Measurements from ENCODE around the gene HOXB1. TPM values are rescaled to one million over a fixed set of nuclear protein-coding genes. Genes with fewer than 3 reads are reported as not detected.

HOXB1 gene
- polyA plus RNA-seq, 1 of the 3 experiments (the other 2 are of a cell fraction), result not detected

DNA sequence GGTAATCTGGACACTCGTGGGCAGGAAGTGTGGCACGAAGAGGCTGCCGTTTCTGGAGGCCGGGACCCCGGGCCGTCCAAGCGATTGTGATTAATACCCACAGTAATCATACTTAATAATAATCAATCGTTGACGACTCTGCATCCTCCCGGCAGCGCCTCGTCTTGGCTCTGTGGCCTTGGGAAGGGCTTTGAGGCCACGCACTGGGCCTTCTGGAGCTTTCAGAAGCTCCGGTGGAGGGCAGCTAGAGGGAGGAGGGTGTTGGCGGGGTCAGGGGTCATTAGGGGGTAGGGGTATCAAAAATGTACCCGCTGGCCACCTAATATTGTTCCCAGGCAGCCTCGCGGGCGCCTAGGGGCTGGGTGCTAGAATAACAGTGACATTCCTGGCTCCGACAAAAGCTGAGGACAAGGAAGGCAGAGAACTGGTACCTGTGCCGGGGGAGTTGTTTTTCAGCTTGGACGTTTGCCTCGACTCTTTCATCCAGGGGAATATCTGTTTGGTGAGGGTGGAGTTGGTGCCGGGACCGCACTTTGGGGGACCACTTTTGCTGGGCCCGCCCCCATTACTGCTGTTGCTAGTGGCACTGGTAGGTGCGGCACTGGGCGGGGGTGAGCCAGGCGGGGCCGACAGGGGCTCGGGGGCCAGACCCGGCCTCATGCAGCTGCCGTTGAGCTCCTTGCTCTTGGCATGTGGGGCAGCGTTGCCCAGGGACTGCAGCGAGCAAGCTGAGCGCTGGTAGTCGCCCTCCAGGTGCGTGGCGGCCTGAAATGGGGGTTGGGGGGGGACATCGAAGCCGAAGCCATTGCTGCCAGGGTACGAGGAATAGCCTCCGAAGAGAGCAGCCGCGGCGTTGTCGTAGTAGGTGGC, 21.0 kb upstream of the HOXB1 start:
- Histone ChIP-seq H3K4me1 (ENCODE audit: control insufficient read depth in 1 of 2, insufficient read depth in 2 of 2, low read depth in 1 of 2, low read length in 1 of 2) (no peaks in the 10 kb centered on the region), H4K20me1 (ENCODE audit: insufficient read depth) (peaks cover 2% of the 10 kb centered on the region; the same call in 1 of the 2 replicates), H3K36me3 (replicated peaks in 1 of 2; ENCODE audit: control insufficient read depth in 1 of 2, insufficient read depth in 2 of 2, low read length in 1 of 2) (no peaks in the 10 kb centered on the region), H3K9me2 (no peaks in the 10 kb centered on the region), H3K27me3 (ENCODE audit: insufficient read depth) (peaks cover 94% of the 10 kb centered on the region), H3K4me3 (ENCODE audit: low read depth in 2 of 2, low read length in 1 of 2) (no peak overlapping the region), H3K9ac (no peak overlapping the region), H2AFZ (ENCODE audit: low read depth) (no peak overlapping the region), H3F3A (replicated peaks; ENCODE audit: insufficient read depth) (peaks cover 4% of the 10 kb centered on the region), H3K9me3 (no peaks in the 10 kb centered on the region), H3K79me2 (ENCODE audit: insufficient read depth) (no peaks in the 10 kb centered on the region), H3K27ac (ENCODE audit: low read depth in 2 of 2, low read length in 1 of 2) (no peak overlapping the region), H3K4me2 (no peak overlapping the region)
- POLR2A ChIA-PET, result no interaction called here
- TF ChIP-seq TCF12 (IDR thresholded peaks at IDR 0.05) (no peak), EZH2phosphoT487 (IDR thresholded peaks at IDR 0.05; ENCODE audit: borderline replicate concordance, low read depth) (peak; percentile 90; the same call in 1 of the 2 replicates), SIN3A (IDR thresholded peaks at IDR 0.05; ENCODE audit: borderline replicate concordance, low read depth, low read length) (no peak)
- 21% methylated on average over 38 of the region's 47 CpGs for WGBS (ENCODE audit: low lambda C conversion rate)
- DNase-seq, result no peak
- CTCF ChIA-PET, result no interaction called here

DNA sequence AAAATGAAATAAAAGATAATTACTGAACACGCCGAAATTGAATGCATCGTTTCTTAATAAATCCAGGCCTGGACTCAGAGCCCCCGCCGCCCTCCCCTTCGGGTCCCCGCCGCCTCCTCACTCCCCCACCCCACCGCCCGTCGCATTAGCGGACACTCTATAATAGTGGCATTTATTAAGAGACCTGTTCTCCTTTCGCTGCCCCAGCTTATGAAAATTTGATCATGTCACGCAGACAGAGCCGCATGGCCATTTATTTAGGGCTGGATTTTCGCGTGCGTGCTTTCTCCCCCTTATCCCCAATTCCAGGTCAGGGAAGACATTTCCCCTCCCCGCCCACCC, 20.4 kb upstream of the HOXB1 start:
- ChIA-PET CTCF (interaction anchor here (0.7 to 0.8 kb wide), 2 partner anchors 8 to 17 kb away, joined by 3 read pairs; no protein-coding TSS in a partner anchor), POLR2A (no interaction called here)
- Histone ChIP-seq H2AFZ (ENCODE audit: low read depth) (no peak overlapping the region), H3K27me3 (ENCODE audit: insufficient read depth) (peaks cover 94% of the 10 kb centered on the region), H3K4me1 (ENCODE audit: control insufficient read depth in 1 of 2, insufficient read depth in 2 of 2, low read depth in 1 of 2, low read length in 1 of 2) (no peaks in the 10 kb centered on the region), H3F3A (replicated peaks; ENCODE audit: insufficient read depth) (peaks cover 4% of the 10 kb centered on the region), H3K79me2 (ENCODE audit: insufficient read depth) (no peaks in the 10 kb centered on the region), H3K9me3 (no peaks in the 10 kb centered on the region), H3K4me3 (ENCODE audit: low read depth in 2 of 2, low read length in 1 of 2) (no peak overlapping the region), H3K9ac (no peak overlapping the region), H3K4me2 (no peak overlapping the region), H3K27ac (ENCODE audit: low read depth in 2 of 2, low read length in 1 of 2) (no peak overlapping the region), H3K36me3 (replicated peaks in 1 of 2; ENCODE audit: control insufficient read depth in 1 of 2, insufficient read depth in 2 of 2, low read length in 1 of 2) (no peaks in the 10 kb centered on the region), H4K20me1 (ENCODE audit: insufficient read depth) (no peaks in the 10 kb centered on the region; the same call in 1 of the 2 replicates), H3K9me2 (no peaks in the 10 kb centered on the region)
- no peak for TF ChIP-seq SMC3 (IDR thresholded peaks at IDR 0.05; ENCODE audit: low read depth, low read length)
- no peak for TF ChIP-seq FOXJ3 (CRISPR knock-in tag; IDR thresholded peaks at IDR 0.05)
- DNase-seq, result no peak
- 17% methylated on average over 19 of the region's 19 CpGs for WGBS (ENCODE audit: low lambda C conversion rate)

DNA sequence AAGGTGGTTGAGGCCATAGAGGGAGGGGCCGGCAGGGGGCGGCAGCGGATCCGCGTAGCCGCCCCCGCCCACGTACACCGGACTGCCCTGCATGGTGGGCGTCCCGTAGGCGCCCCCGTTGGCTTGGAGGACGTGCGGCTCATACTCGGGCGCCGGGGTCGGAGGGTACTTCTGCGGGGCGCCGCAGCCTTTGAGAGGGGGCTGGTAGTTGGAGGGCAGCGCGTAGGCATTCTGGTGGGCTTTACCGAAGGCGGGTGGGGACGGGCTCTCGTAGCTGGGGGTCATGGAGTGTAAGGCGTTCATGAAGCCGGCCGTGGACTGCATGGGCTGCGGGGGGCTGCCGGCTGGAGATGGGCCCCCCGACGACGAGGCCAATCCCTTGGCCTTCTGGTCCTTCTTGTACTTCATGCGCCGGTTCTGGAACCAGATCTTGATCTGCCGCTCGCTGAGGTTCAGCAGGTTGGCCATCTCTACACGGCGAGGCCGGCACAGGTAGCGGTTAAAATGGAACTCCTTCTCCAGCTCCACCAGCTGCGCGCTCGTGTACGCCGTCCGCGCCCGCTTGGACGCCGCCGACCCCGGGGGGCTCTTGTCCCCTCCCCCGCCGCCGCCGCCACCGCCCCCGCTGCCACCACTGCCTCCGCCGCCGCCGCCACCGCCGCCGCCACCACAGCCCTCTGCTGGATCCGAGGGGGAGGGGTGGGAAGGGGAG, 19.8 kb upstream of the HOXB1 start:
- Histone ChIP-seq H3K4me3 (ENCODE audit: low read depth in 2 of 2, low read length in 1 of 2) (no peak overlapping the region), H3K79me2 (ENCODE audit: insufficient read depth) (no peaks in the 10 kb centered on the region), H3K27me3 (ENCODE audit: insufficient read depth) (peaks cover 93% of the 10 kb centered on the region), H3K36me3 (replicated peaks in 1 of 2; ENCODE audit: control insufficient read depth in 1 of 2, insufficient read depth in 2 of 2, low read length in 1 of 2) (no peaks in the 10 kb centered on the region), H4K20me1 (ENCODE audit: insufficient read depth) (no peaks in the 10 kb centered on the region; the same call in 1 of the 2 replicates), H3K4me2 (no peak overlapping the region), H3F3A (replicated peaks; ENCODE audit: insufficient read depth) (peaks cover 4% of the 10 kb centered on the region), H3K9ac (no peak overlapping the region), H3K9me3 (no peaks in the 10 kb centered on the region), H3K9me2 (no peaks in the 10 kb centered on the region), H3K27ac (ENCODE audit: low read depth in 2 of 2, low read length in 1 of 2) (no peak overlapping the region), H2AFZ (ENCODE audit: low read depth) (no peak overlapping the region), H3K4me1 (ENCODE audit: control insufficient read depth in 1 of 2, insufficient read depth in 2 of 2, low read depth in 1 of 2, low read length in 1 of 2) (no peaks in the 10 kb centered on the region)
- ChIA-PET POLR2A (no interaction called here), CTCF (interaction anchor here (0.7 to 0.8 kb wide), 2 partner anchors 9 to 17 kb away, joined by 3 read pairs; no protein-coding TSS in a partner anchor)
- no peak for DNase-seq
- TF ChIP-seq, protein P1, sequence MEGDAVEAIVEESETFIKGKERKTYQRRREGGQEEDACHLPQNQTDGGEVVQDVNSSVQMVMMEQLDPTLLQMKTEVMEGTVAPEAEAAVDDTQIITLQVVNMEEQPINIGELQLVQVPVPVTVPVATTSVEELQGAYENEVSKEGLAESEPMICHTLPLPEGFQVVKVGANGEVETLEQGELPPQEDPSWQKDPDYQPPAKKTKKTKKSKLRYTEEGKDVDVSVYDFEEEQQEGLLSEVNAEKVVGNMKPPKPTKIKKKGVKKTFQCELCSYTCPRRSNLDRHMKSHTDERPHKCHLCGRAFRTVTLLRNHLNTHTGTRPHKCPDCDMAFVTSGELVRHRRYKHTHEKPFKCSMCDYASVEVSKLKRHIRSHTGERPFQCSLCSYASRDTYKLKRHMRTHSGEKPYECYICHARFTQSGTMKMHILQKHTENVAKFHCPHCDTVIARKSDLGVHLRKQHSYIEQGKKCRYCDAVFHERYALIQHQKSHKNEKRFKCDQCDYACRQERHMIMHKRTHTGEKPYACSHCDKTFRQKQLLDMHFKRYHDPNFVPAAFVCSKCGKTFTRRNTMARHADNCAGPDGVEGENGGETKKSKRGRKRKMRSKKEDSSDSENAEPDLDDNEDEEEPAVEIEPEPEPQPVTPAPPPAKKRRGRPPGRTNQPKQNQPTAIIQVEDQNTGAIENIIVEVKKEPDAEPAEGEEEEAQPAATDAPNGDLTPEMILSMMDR (IDR thresholded peaks at IDR 0.05), result 0 out of 2 replicates have a peak, but pooled peaks have one; percentile 24
- no peak for TF ChIP-seq JUND (IDR thresholded peaks at IDR 0.05)
- 18% methylated on average over 50 of the region's 70 CpGs for WGBS (ENCODE audit: low lambda C conversion rate)

Measured in SK-N-SH (cell line).